ENCODE data around the gene PLEKHA6. TPM values are rescaled to one million over a fixed set of nuclear protein-coding genes. Genes with fewer than 3 reads are reported as not detected.
A peak's percentile ranks its signal among the peaks of the same experiment; 100 is the strongest.

The PLEKHA6 gene
- total RNA-seq, 1 experiment from 2014 or later = 0.30 TPM

DNA sequence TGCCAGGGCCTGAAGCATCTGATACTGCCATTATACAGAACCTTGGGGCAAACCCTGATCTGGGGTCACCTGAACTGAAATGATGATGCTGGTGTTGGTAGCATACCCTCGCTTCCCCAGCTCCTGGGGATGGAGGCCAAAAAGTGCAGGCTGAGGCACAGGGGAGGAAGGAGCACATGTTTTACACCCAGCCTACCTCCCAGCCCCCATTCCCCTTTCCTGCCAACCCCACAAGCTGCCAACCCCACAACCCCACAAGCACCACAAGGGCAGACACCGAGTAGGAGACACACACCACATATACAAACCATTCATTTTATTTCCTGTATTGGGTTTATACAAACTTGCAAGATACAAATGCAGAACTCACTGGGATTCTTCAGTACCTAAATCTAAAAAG, 141.2 kb downstream of the PLEKHA6 start:
- no peaks in the 10 kb centered on the region for H4K20me1 ChIP-seq (ENCODE audit: insufficient read depth, low read depth, low read length)

GRCh38 chr1:204217648-204218000, 142.1 kb downstream of the PLEKHA6 start:
- no peaks in the 10 kb centered on the region for H3K9me2 ChIP-seq (replicated peaks; ENCODE audit: insufficient read depth, low read length)
- no peak for DNase-seq
- H3K4me1 ChIP-seq (ENCODE audit: low read length) = no peaks in the 10 kb centered on the region
- H3K27me3 ChIP-seq (ENCODE audit: low read length) = no peaks in the 10 kb centered on the region
- no peak overlapping the region for H3K4me3 ChIP-seq (ENCODE audit: low read length)
- no peak overlapping the region for H3K4me2 ChIP-seq (ENCODE audit: low read depth, low read length, poor library complexity, severe bottlenecking)
- no peak overlapping the region for H3K9ac ChIP-seq (ENCODE audit: low read length)
- no peaks in the 10 kb centered on the region for H3K36me3 ChIP-seq (ENCODE audit: insufficient read depth, low read length)
- no peak overlapping the region for H2AFZ ChIP-seq (ENCODE audit: low read length)
- H3K79me2 ChIP-seq (ENCODE audit: low read length) = no peaks in the 10 kb centered on the region
- H3K9me3 ChIP-seq (ENCODE audit: low read length) = no peaks in the 10 kb centered on the region
- no peak overlapping the region for H3K27ac ChIP-seq (ENCODE audit: low read length)
- H4K20me1 ChIP-seq (ENCODE audit: insufficient read depth, low read depth, low read length) = no peaks in the 10 kb centered on the region

More for the DNA sequence above, 141.2 kb downstream of the PLEKHA6 start:
- Histone ChIP-seq H3K9ac (ENCODE audit: low read length) (no peak overlapping the region), H3K4me1 (ENCODE audit: low read length) (no peaks in the 10 kb centered on the region), H3K79me2 (ENCODE audit: low read length) (no peaks in the 10 kb centered on the region), H3K9me3 (ENCODE audit: low read length) (no peaks in the 10 kb centered on the region), H2AFZ (ENCODE audit: low read length) (no peak overlapping the region), H3K4me3 (ENCODE audit: low read length) (no peak overlapping the region), H3K27me3 (ENCODE audit: low read length) (no peaks in the 10 kb centered on the region), H3K4me2 (ENCODE audit: low read depth, low read length, poor library complexity, severe bottlenecking) (no peak overlapping the region), H3K36me3 (ENCODE audit: insufficient read depth, low read length) (no peaks in the 10 kb centered on the region), H3K27ac (ENCODE audit: low read length) (no peak overlapping the region), H3K9me2 (replicated peaks; ENCODE audit: insufficient read depth, low read length) (no peaks in the 10 kb centered on the region)
- DNase-seq = no peak

GRCh38 chr1:204216880-204217647, 142.7 kb downstream of the PLEKHA6 start:
- no peak overlapping the region for H3K27ac ChIP-seq (ENCODE audit: low read length)
- DNase-seq = no peak
- no peaks in the 10 kb centered on the region for H3K4me1 ChIP-seq (ENCODE audit: low read length)
- no peaks in the 10 kb centered on the region for H4K20me1 ChIP-seq (ENCODE audit: insufficient read depth, low read depth, low read length)
- H3K27me3 ChIP-seq (ENCODE audit: low read length) = no peaks in the 10 kb centered on the region
- H3K4me2 ChIP-seq (ENCODE audit: low read depth, low read length, poor library complexity, severe bottlenecking) = no peak overlapping the region
- H3K9me3 ChIP-seq (ENCODE audit: low read length) = no peaks in the 10 kb centered on the region
- no peaks in the 10 kb centered on the region for H3K36me3 ChIP-seq (ENCODE audit: insufficient read depth, low read length)
- H3K4me3 ChIP-seq (ENCODE audit: low read length) = no peak overlapping the region
- no peaks in the 10 kb centered on the region for H3K9me2 ChIP-seq (replicated peaks; ENCODE audit: insufficient read depth, low read length)
- no peak overlapping the region for H2AFZ ChIP-seq (ENCODE audit: low read length)
- no peak overlapping the region for H3K9ac ChIP-seq (ENCODE audit: low read length)
- no peaks in the 10 kb centered on the region for H3K79me2 ChIP-seq (ENCODE audit: low read length)

GRCh38 chr1:204216236-204216635, 143.5 kb downstream of the PLEKHA6 start:
- no peaks in the 10 kb centered on the region for H4K20me1 ChIP-seq (ENCODE audit: insufficient read depth, low read depth, low read length)
- H3K4me3 ChIP-seq (ENCODE audit: low read length) = no peak overlapping the region
- H3K27me3 ChIP-seq (ENCODE audit: low read length) = no peaks in the 10 kb centered on the region
- H3K9ac ChIP-seq (ENCODE audit: low read length) = no peak overlapping the region
- no peaks in the 10 kb centered on the region for H3K9me3 ChIP-seq (ENCODE audit: low read length)
- no peaks in the 10 kb centered on the region for H3K9me2 ChIP-seq (replicated peaks; ENCODE audit: insufficient read depth, low read length)
- H3K79me2 ChIP-seq (ENCODE audit: low read length) = no peaks in the 10 kb centered on the region
- no peaks in the 10 kb centered on the region for H3K4me1 ChIP-seq (ENCODE audit: low read length)
- DNase-seq = no peak
- no peak overlapping the region for H3K27ac ChIP-seq (ENCODE audit: low read length)
- H3K4me2 ChIP-seq (ENCODE audit: low read depth, low read length, poor library complexity, severe bottlenecking) = no peak overlapping the region
- no peaks in the 10 kb centered on the region for H3K36me3 ChIP-seq (ENCODE audit: insufficient read depth, low read length)
- no peak overlapping the region for H2AFZ ChIP-seq (ENCODE audit: low read length)

DNA sequence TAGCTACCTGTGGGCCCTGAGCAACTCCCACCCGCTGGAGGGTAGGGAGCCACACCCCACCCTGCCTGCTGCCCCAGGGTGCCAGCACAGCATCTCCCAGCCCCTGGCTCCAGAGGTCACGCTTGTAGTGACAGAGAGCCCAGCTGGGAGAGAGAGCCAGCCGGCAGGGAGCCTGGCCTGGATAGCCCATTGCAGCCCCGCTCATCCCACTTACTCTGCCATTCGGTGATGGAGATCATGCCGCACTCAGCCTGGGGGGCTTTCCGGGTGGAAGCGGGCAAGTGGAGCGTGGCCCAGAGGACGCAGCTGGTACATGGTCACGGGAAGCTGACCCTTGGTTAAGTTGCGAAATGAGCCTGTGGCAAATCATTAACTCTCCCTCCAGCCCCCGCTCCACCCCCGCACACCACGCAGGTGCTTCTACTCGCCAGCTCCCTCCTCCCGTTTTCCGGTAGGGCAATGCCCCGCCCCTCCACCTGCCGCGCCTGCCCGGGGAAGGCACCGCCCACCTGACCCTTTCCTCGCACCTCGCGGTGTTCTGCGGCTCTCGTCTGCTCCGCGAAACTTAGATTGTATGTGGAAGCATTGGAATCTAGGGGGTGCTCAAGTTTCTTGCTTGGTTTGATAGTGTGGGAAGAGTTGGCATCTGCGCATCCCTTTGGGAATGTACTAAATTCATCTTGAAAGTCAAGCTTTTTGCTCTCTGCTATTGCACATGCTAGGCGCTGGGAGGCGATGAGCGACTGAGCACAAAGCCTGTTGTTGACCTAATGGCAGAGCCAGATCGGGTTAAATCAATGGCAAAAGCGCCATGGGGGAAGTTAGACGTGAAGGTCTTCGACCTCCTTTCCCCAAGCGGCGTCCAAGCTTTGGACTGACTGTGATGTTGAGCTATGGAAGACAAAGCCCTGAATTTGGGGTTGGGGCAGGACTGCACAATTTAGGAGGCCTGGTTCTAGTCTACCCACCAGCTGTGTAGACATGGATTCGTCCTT, 145.8 kb downstream of the PLEKHA6 start, which contains the start of gene GOLT1A:
Gene GOLT1A, minus strand, starts transcription at position 321 of the 995 bp plus-strand sequence. Its CDS starts 82 bp downstream, at position 239.
- Histone ChIP-seq H3K36me3 (ENCODE audit: insufficient read depth, low read length) (no peaks in the 10 kb centered on the region), H3K9ac (ENCODE audit: low read length) (no peak within 1 kb of the TSS), H3K4me2 (ENCODE audit: low read depth, low read length, poor library complexity, severe bottlenecking) (no peak within 1 kb of the TSS), H3K27ac (ENCODE audit: low read length) (no peak within 1 kb of the TSS), H3K9me2 (replicated peaks; ENCODE audit: insufficient read depth, low read length) (no peaks in the 10 kb centered on the region), H4K20me1 (ENCODE audit: insufficient read depth, low read depth, low read length) (no peaks in the 10 kb centered on the region), H3K79me2 (ENCODE audit: low read length) (no peaks in the 10 kb centered on the region), H3K4me3 (ENCODE audit: low read length) (no peak within 1 kb of the TSS), H3K27me3 (ENCODE audit: low read length) (no peaks in the 10 kb centered on the region), H2AFZ (ENCODE audit: low read length) (no peak within 1 kb of the TSS), H3K4me1 (ENCODE audit: low read length) (no peaks in the 10 kb centered on the region), H3K9me3 (ENCODE audit: low read length) (no peaks in the 10 kb centered on the region)
- DNase-seq = no peak

GRCh38 chr1:204212715-204213114, 147.0 kb downstream of the PLEKHA6 start:
- H3K9me3 ChIP-seq (ENCODE audit: low read length) = no peaks in the 10 kb centered on the region
- no peaks in the 10 kb centered on the region for H3K27me3 ChIP-seq (ENCODE audit: low read length)
- H3K4me3 ChIP-seq (ENCODE audit: low read length) = no peak overlapping the region
- H3K9me2 ChIP-seq (replicated peaks; ENCODE audit: insufficient read depth, low read length) = no peaks in the 10 kb centered on the region
- no peaks in the 10 kb centered on the region for H3K4me1 ChIP-seq (ENCODE audit: low read length)
- no peaks in the 10 kb centered on the region for H3K36me3 ChIP-seq (ENCODE audit: insufficient read depth, low read length)
- H3K79me2 ChIP-seq (ENCODE audit: low read length) = no peaks in the 10 kb centered on the region
- no peaks in the 10 kb centered on the region for H4K20me1 ChIP-seq (ENCODE audit: insufficient read depth, low read depth, low read length)
- no peak overlapping the region for H3K4me2 ChIP-seq (ENCODE audit: low read depth, low read length, poor library complexity, severe bottlenecking)
- H3K27ac ChIP-seq (ENCODE audit: low read length) = no peak overlapping the region
- H3K9ac ChIP-seq (ENCODE audit: low read length) = no peak overlapping the region
- DNase-seq = no peak
- no peak overlapping the region for H2AFZ ChIP-seq (ENCODE audit: low read length)

DNA sequence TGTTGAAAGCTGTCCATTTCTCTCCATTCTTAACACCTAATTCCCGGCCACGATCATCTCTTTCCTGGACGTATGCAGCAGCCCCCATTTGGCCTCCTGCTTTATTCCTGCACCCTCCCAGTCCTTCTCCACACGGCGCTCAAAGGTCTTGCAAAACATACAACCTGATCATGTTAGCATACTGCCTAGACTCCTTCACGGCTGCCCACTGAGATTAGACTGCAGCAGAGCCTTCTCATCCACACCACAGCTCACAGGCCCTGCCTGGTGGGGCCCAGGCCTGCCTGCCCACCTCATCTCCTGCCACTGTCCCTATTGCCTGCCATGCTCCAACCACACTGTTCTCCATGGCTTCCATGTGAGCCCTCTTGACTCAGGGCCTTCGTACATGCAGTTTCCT, 148.7 kb downstream of the PLEKHA6 start:
- Histone ChIP-seq H3K4me2 (ENCODE audit: low read depth, low read length, poor library complexity, severe bottlenecking) (no peak overlapping the region), H4K20me1 (ENCODE audit: insufficient read depth, low read depth, low read length) (no peaks in the 10 kb centered on the region), H3K4me1 (ENCODE audit: low read length) (no peaks in the 10 kb centered on the region), H3K27me3 (ENCODE audit: low read length) (no peaks in the 10 kb centered on the region), H3K27ac (ENCODE audit: low read length) (no peak overlapping the region), H3K79me2 (ENCODE audit: low read length) (no peaks in the 10 kb centered on the region), H2AFZ (ENCODE audit: low read length) (no peak overlapping the region), H3K9me2 (replicated peaks; ENCODE audit: insufficient read depth, low read length) (no peaks in the 10 kb centered on the region), H3K4me3 (ENCODE audit: low read length) (no peak overlapping the region), H3K9ac (ENCODE audit: low read length) (no peak overlapping the region), H3K9me3 (ENCODE audit: low read length) (no peaks in the 10 kb centered on the region), H3K36me3 (ENCODE audit: insufficient read depth, low read length) (no peaks in the 10 kb centered on the region)
- no peak for DNase-seq

DNA sequence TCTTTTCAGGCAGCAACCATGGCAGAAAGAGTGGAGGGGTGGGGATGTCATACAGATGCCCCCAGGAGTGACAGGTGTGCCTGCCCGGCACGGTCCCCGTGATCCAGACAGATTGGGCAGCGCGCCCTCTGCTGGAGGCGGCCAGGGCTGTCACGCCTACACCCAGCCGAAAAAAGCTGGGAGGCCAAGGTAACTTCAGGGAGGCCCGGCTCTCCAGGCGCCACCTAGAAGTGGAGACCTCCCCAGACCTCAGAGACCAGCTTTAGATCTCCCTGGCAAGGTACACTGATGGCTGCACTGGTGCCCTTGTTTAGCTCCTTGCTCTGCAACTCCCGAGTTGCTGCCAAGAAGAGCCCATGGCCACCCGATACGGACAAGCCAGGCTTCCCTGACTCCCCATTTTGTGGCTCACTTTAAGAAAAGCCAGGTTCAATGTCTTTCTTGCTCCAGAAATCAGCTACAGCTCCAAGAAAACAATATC, 152.6 kb downstream of the PLEKHA6 start:
- Histone ChIP-seq H3K4me1 (ENCODE audit: low read length) (no peaks in the 10 kb centered on the region), H3K27me3 (ENCODE audit: low read length) (no peaks in the 10 kb centered on the region), H3K9me3 (ENCODE audit: low read length) (no peaks in the 10 kb centered on the region), H4K20me1 (ENCODE audit: insufficient read depth, low read depth, low read length) (no peaks in the 10 kb centered on the region), H3K36me3 (ENCODE audit: insufficient read depth, low read length) (no peaks in the 10 kb centered on the region), H3K4me3 (ENCODE audit: low read length) (no peak overlapping the region), H3K9me2 (replicated peaks; ENCODE audit: insufficient read depth, low read length) (no peaks in the 10 kb centered on the region), H2AFZ (ENCODE audit: low read length) (no peak overlapping the region), H3K27ac (ENCODE audit: low read length) (no peak overlapping the region), H3K79me2 (ENCODE audit: low read length) (no peaks in the 10 kb centered on the region), H3K9ac (ENCODE audit: low read length) (no peak overlapping the region), H3K4me2 (ENCODE audit: low read depth, low read length, poor library complexity, severe bottlenecking) (no peak overlapping the region)
- peak; percentile 76 for DNase-seq

Measured in Karpas-422 (cell line).